DND-41 (cell line): ENCODE results near the gene QSOX2.

ENCODE experiments used
- ATAC-seq: fragments of 200-7000 bp; cut with Tn5 transposase; 3 replicates; pipeline ENCODE4 v1.9.1; 2021; ENCODE audit warnings: low read depth; ENCODE audit not compliant: insufficient read depth
- DNase-seq: peaks from one replicate; pipeline ENCODE4 v3.0.0-alpha.2; 2020
- H2AFZ ChIP-seq: 2 replicates; pipeline ENCODE4 v1.6.0; 2012; ENCODE audit warnings: low read depth, low read length
- H3K27ac ChIP-seq: 2 replicates; pipeline ENCODE4 v1.5.1; 2012; ENCODE audit warnings: low read length, inconsistent platforms
- H3K27me3 ChIP-seq: fragments of 200-600 bp; sonication (generic); 2 replicates; pipeline ENCODE4 v1.6.0; 2012; ENCODE audit warnings: low read length, mild to moderate bottlenecking, inconsistent platforms; ENCODE audit not compliant: insufficient read depth, poor library complexity
- H3K36me3 ChIP-seq: 2 replicates; pipeline ENCODE4 v1.5.1; 2012; ENCODE audit warnings: low read length, inconsistent platforms; ENCODE audit not compliant: insufficient read depth
- H3K4me1 ChIP-seq: 2 replicates; pipeline ENCODE4 v1.5.1; 2012; ENCODE audit warnings: mild to moderate bottlenecking, low read length; ENCODE audit not compliant: insufficient read depth
- H3K4me2 ChIP-seq: 2 replicates; pipeline ENCODE4 v1.6.0; 2012; ENCODE audit warnings: mild to moderate bottlenecking, moderate library complexity, low read length, inconsistent platforms; ENCODE audit not compliant: insufficient read depth
- H3K4me3 ChIP-seq, 2 experiments: fragments of 200-600 bp in 1 of 2; shearing (Covaris generic) in 1 of 2; 2 replicates each; pipeline ENCODE4 v1.5.1; 2012 to 2016; ENCODE audit warnings: inconsistent platforms in 2 of 2, low read length in 2 of 2, mild to moderate bottlenecking in 2 of 2, low read depth in 1 of 2, moderate library complexity in 1 of 2
- H3K79me2 ChIP-seq: 2 replicates; pipeline ENCODE4 v1.6.0; 2012; ENCODE audit warnings: low read length, inconsistent platforms; ENCODE audit not compliant: insufficient read depth
- H3K9ac ChIP-seq: 2 replicates; pipeline ENCODE4 v1.6.0; 2012; ENCODE audit warnings: low read depth, mild to moderate bottlenecking, inconsistent platforms, low read length, moderate library complexity
- H3K9me3 ChIP-seq: 2 replicates; pipeline ENCODE4 v1.5.1; 2012; ENCODE audit warnings: low read length, moderate library complexity, mild to moderate bottlenecking, inconsistent platforms; ENCODE audit not compliant: insufficient read depth, severe bottlenecking
- H4K20me1 ChIP-seq: 2 replicates; pipeline ENCODE4 v1.6.0; 2012; ENCODE audit warnings: low read length; ENCODE audit not compliant: insufficient read depth
- EZH2 ChIP-seq: IDR thresholded peaks from 3 replicates; pipeline ENCODE4 v1.6.1; 2012; ENCODE audit warnings: borderline replicate concordance, low read depth, mild to moderate bottlenecking, moderate library complexity, low read length, inconsistent platforms; ENCODE audit not compliant: severe bottlenecking
- TF ChIP-seq, protein P1 (sequence below): IDR thresholded peaks from 2 replicates; pipeline ENCODE4 v1.5.1; 2012; ENCODE audit warnings: borderline replicate concordance, low read length, moderate library complexity, mild to moderate bottlenecking; ENCODE audit not compliant: poor library complexity, severe bottlenecking; ENCODE audit errors: extremely low read depth

The QSOX2 gene

DNA sequence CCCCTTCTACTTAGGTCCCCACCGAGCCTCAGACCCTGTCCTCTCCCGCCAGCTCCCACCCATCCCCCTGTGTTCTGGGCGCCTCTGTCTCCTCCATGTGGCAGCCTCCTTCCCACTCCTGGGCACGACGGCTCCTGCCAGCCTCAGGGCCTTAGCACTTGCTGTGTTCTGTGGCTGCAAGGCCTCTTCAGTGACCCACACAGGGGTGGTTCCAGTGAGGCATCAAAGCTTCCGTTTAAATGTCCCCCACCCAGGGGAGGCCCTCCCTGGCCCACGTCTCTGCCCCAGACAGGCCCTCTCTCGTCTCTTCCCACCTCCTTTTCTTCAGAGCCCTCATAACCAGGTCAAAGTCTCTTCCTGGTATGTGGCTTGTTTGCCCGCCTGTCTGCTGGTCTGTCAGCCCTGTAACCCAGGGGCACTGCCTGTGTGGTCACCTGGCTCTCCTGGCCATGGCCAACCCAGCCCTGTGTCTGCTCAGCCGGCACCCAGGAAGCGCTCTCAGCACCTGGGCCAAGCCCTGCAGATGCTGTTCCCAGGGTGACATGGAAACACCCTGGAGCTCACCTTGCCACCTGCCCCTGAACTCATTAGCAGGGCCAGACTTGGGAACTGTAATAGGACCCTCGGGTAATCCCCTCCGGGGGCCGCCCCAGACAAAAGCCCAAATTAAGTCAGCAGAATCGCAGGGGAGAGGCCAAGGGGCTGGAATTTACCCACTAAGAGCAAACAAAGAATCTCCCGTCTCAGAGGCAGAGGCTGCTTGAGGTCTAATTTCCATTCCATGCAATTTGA, 74.4 kb downstream of the QSOX2 start:
- H3K79me2 ChIP-seq: no peaks in the 10 kb centered on the region
- TF ChIP-seq, protein P1, sequence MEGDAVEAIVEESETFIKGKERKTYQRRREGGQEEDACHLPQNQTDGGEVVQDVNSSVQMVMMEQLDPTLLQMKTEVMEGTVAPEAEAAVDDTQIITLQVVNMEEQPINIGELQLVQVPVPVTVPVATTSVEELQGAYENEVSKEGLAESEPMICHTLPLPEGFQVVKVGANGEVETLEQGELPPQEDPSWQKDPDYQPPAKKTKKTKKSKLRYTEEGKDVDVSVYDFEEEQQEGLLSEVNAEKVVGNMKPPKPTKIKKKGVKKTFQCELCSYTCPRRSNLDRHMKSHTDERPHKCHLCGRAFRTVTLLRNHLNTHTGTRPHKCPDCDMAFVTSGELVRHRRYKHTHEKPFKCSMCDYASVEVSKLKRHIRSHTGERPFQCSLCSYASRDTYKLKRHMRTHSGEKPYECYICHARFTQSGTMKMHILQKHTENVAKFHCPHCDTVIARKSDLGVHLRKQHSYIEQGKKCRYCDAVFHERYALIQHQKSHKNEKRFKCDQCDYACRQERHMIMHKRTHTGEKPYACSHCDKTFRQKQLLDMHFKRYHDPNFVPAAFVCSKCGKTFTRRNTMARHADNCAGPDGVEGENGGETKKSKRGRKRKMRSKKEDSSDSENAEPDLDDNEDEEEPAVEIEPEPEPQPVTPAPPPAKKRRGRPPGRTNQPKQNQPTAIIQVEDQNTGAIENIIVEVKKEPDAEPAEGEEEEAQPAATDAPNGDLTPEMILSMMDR: no peak
- no peak for TF ChIP-seq EZH2
- H3K36me3 ChIP-seq: no peaks in the 10 kb centered on the region
- no peak overlapping the region for H3K4me2 ChIP-seq
- no peak for ATAC-seq
- H3K9ac ChIP-seq: no peak overlapping the region
- no peak overlapping the region for H2AFZ ChIP-seq
- no peak overlapping the region for H3K27ac ChIP-seq
- H3K4me3 ChIP-seq: no peak overlapping the region
- no peaks in the 10 kb centered on the region for H3K9me3 ChIP-seq
- no peaks in the 10 kb centered on the region for H3K4me1 ChIP-seq
- H4K20me1 ChIP-seq: 0 out of 2 replicates have a peak, but pooled peaks cover 3% of the 10 kb centered on the region
- no peaks in the 10 kb centered on the region for H3K27me3 ChIP-seq
- no peak for DNase-seq

- Histone ChIP-seq H4K20me1 (0 out of 2 replicates have a peak, but pooled peaks cover 3% of the 10 kb centered on the region), H3K79me2 (no peaks in the 10 kb centered on the region), H3K9me3 (no peaks in the 10 kb centered on the region), H3K27me3 (no peaks in the 10 kb centered on the region), H3K27ac (no peak overlapping the region), H3K4me2 (no peak overlapping the region), H3K36me3 (no peaks in the 10 kb centered on the region), H3K4me1 (no peaks in the 10 kb centered on the region), H3K9ac (no peak overlapping the region), H3K4me3 (no peak overlapping the region), H2AFZ (no peak overlapping the region)
- DNase-seq (peak; percentile 45), ATAC-seq (peak; percentile 76)
- no peak for TF ChIP-seq EZH2
- TF ChIP-seq, protein P1: peak; percentile 74
Observed at GRCh38 chr9:136170006-136170901, 75.4 kb downstream of the QSOX2 start.

- H3K4me1 ChIP-seq: no peaks in the 10 kb centered on the region
- 0 out of 2 replicates have a peak, but pooled peaks cover 3% of the 10 kb centered on the region for H4K20me1 ChIP-seq
- H3K79me2 ChIP-seq: no peaks in the 10 kb centered on the region
- H3K4me2 ChIP-seq: no peak overlapping the region
- no peak overlapping the region for H3K9ac ChIP-seq
- no peak for TF ChIP-seq EZH2
- no peaks in the 10 kb centered on the region for H3K36me3 ChIP-seq
- DNase-seq: no peak
- no peaks in the 10 kb centered on the region for H3K27me3 ChIP-seq
- no peak overlapping the region for H3K27ac ChIP-seq
- no peaks in the 10 kb centered on the region for H3K9me3 ChIP-seq
- H2AFZ ChIP-seq: no peak overlapping the region
- no peak overlapping the region for H3K4me3 ChIP-seq
- ATAC-seq: no peak
Observed at GRCh38 chr9:136169495-136169894, 76.1 kb downstream of the QSOX2 start.
